NCI-H526 treated with DMSO at 0.1 percent for 48 hours (cell line): ENCODE data around the gene SCGB1C2.
"Not testable (repeated sequence)": the region's sequence is repeated elsewhere in the genome, so short reads cannot be mapped to it uniquely, and the experiment has no call there.

Source experiments
- DNase-seq: peaks from one replicate; lab custom pipeline; 2025; lab: John Stamatoyannopoulos, UW

SCGB1C2 gene

DNA sequence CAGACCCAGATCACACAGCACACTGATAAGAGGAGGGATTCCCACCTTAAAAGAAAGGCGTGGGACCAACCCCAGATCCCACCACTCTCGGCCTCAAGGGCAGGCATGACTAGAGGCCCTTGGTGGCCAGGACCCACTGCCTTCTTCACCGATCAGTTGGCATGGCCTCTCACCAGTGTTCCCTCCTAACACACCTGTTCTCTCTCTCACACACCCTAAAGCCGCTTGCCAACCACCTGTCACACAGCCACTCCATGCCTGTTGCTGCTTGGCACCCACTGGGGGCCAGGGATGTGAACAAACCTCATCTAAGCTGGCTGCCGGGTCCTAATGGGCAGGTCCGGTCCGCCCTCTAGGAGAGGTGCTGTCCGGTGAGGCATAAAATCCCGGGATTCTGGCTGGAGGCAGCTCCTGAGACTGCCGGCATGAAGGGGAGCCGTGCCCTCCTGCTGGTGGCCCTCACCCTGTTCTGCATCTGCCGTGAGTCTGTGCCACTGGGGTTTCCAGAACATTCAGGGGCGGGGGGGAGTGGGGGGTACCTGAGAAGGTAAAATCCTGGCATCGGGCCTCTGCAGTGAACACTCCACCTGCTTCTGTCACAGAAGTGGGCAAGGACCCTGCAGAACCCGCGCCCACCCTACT is at the start of gene SCGB1C2:
SCGB1C2 (plus strand) TSS at position 404 of the 642 bp plus-strand sequence; CDS start at position 426, 22 bp downstream.
- not testable (repeated sequence) for DNase-seq

DNA sequence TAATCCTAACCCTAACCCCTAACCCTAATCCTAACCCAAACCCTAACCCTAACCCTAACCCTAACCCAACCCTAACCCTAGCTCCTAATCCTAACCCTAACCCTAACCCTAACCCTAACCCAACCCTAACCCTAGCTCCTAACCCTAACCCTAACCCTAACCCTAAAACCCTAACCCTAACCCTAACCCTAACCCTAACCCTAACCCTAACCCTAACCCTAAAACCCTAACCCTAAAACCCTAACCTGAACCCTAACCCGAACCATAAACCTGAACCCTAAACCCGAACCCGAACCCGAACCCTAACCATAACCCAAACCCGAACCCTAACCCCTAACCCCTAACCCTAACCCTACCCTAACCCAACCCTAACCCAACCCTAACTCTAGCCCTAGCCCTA is 24.3 kb upstream of the SCGB1C2 start:
- DNase-seq: not testable (repeated sequence)

DNA sequence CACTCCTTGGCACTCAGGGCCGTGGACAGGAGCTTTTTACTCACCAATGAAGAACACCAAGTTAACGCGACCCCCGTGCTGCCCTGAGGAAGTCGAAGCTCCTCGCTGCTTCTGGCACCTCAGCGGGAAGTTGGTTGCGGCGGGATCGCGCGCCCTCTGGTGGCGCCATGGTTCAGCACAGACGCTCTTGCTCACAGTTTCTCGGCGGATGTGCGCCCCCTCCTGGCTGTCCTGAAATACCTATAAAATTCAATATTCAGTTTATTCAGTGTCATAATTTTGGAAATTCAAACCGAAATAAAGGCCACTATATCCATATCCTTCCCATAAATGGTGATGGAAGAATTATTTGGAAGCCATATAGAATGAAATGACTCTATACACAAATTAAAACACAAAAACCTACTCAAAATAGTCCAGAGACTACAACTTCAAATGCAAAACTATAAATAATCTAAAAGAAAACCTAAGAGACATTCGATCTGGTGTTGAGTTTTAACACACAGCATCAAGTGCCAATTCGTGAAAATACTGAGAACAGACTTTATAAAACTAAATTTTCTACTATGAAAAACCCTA is 18.9 kb upstream of the SCGB1C2 start:
- not testable (repeated sequence) for DNase-seq

DNA sequence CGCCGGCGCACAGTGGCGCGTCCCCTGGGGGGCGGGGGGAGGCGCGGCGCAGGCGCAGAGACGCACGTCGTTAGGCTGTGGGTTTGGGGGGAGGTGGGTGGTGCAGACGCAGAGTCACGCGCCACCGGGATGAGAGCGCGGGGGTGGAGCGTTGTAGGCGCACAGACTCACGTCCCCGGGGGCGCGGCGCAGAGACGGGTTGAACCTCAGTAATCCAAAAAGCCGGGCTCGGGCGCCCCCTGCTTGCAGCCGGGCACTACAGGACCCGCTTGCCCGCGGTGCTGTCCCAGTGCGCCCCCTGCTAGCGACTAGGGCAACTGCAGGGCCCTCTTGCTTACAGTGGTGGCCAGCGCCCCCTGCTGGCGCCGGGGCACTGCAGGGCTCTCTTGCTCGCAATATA is 3.4 kb upstream of the SCGB1C2 start:
- not testable (repeated sequence) for DNase-seq

DNA sequence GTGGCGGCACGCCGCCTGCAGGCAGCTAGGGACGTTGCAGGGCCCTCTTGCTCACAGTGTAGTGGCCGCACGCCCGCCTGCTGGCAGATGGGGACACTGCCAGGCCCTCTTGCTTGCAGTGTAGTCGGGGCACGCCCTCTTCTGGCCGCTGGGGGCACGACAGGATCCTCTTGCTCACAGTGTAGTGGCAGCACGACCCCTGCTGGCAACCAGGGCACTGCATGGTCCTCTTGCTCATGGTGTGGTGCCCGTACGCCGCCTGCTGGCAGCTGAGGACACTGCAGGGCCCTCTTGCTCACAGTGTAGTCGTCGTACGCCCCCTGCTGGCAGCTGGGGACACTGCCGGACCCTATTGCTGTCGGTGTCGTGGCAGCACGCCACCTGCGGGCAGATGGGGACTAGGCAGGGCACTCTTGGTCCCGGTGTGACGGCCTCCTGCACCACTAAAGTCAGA is 3.0 kb upstream of the SCGB1C2 start:
- not testable (repeated sequence) for DNase-seq

DNA sequence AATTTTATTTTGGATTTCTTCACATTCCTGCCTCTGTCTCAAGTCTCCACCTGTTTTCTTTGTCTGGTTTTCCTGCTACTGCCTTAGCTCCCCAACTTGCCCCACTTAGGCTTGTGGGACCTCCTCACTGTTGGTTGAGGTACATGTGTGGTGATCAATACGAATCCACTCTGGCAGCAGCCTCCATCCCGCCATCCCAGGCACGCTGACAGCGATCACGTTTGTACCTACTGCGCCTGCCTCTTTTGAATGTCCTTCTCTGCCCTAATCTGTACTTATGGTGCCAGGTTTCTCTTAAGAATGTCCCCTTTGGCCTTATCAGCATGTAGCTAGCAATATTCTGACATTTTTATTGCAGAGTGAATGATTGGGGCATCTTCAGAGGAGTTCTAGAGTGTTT is 2.3 kb upstream of the SCGB1C2 start:
- not testable (repeated sequence) for DNase-seq

DNA sequence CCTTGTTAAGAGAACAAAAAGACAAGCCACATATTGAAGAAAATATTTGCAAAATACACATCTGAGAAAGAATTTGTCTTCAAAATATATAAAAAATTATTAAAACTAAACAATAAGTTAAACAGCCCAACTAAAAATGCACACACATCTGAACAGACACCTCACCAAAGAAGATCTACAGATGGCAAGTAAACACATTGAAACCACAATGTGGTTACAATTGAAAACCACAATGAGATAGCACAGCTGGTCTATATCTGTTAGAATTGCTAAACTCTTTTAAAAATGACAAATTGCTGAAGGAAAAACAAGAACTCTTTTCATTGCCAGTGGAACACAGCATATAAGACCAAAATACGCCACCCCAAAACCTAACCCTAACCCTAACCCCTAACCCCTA is 1.5 kb upstream of the SCGB1C2 start:
- DNase-seq: not testable (repeated sequence)

DNA sequence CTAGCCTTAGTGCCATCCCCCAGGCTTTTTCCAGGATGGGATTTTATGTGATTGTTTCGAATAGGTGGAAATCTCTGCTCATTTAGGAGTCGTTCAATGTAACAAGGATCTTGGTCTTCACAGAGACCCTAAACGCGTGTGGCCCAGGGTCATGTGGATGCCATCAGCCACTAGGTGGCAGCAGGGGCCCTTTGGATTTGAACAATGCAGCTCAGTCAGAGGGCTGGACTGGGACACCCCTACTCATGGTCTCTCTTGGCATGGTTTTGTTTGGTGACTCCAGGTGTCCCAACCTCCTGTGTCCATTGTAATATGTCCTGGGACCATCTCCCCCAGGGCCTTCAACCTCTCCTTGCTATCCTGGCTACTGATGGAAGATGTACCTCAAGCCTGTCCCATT is 838 bp upstream of the SCGB1C2 start:
- not testable (repeated sequence) for DNase-seq

DNA sequence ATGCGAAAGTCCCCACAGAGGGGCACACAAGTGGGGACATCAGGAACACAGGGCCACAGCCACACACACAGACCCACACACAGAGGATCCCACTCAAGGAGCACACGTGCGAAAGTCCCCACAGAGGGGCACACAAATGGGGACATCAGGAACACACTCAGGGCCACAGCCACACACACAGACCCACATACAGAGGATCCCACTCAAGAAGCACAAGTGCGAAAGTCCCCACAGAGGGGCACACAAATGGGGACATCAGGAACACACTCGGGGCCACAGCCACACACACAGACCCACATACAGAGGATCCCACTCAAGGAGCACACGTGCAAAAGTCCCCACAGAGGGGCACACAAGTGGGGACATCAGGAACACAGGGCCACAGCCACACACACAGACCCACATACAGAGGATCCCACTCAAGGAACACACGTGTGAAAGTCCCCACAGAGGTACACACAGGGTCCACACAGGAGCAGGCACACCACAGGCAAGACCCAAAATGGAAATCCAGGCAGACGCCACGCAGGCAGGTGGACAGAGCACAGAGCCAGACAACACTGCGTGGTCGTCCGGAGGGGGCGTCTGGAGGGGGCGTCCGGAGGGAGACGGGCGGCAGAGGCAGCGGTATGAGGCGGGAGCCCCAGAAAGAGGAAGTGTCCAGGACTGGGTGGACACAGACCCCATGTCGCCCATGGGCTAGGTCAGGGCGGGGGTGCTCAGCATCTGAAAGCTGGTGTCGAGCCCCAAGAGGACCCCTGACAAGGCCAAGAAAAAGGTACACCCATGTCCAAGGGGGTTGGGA is 2.2 kb downstream of the SCGB1C2 start:
- DNase-seq: not testable (repeated sequence)

DNA sequence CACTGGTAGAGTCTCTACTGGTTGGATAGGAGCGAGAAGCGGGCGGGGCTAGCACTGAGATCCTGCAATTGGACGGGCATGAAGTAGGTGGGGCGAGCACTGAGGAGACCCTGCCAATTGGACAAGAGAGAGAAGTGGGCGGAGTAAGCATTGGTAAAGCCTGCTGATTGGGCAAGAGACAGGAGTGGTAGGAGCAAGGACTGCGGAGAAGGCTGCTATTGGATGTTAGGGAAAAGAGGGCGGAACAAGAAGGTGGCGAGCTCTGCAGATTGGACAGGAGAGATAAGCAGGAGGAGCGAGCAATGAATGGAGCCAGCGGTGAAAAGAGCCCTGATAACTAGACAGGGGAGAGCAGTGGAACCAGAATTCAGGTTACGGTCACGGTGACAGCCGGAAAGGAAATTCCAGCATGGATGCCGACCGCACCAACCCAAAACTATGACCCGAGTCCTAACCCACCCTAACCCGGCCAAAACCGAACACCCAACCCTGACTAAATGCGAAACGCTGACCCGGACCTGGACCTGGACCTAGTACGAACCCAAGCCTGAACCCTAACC is 4.8 kb downstream of the SCGB1C2 start:
- no peak for DNase-seq

DNA sequence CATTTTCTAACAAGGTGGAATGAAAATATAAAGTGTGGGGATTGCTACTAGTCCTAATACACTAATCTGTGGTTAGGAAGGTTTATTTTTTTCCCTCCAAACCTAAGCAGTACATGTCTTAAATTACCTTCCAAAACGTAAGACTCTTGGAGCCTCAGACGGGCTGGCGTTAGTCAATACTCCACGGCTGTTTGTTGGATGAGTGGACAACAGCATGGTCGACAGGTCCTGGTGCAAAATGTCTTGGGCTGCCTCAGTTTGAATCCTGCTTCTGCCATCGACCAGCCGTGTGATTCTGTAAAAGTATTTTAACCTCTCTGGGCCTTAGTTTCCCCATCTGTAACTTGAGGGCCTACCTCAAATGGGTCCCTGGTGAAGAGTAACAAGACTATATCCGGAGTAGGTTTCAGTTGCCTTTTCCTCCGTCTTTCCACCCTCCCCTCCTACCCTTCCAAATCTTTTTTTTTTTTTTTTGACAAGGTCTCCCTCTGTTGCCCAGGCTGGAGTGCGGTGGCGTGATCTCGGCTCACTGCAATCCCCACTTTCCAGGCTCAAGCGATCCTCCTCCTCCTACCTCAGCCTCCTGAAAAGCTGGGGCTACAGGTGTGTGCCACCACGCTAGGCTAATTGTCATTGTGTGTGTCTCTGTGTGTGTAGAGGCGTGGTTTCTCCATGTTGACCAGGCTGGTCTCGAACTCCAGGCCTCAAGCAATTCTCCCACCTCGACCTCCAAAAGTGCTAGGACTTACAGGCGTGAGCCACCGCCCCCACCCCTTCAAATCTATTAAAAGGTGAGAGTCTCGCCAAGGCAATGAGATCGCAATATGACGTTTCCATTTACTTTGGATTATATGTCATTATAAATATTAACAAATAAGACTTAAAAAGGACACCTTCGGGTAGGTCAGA is 5.8 kb downstream of the SCGB1C2 start:
- no peak for DNase-seq

DNA sequence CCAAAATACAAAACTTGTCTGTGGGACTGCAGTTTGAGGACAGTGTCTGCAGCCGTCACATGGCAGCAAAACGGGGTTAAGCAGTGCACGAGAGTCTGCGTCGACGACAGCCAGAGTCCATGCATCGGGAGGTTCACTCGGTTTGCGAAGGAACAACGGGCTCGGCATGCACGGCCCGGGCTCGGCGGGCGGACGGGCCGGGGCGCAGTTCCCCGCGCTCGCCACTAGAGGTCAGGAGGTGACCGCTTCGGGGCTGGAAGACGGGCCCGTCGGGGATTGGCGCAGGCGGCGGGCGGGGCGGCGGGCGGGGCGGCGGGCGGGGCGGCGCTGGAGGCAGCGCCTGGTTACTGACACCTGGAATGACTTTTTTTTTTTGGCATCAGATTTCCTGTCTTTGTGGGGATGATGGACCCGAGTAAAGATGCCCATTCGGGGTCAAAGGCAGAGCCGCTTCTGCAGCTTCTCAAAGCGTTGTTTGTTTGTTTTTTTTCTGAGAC is 6.5 kb downstream of the SCGB1C2 start:
- peak; percentile 6 for DNase-seq

DNA sequence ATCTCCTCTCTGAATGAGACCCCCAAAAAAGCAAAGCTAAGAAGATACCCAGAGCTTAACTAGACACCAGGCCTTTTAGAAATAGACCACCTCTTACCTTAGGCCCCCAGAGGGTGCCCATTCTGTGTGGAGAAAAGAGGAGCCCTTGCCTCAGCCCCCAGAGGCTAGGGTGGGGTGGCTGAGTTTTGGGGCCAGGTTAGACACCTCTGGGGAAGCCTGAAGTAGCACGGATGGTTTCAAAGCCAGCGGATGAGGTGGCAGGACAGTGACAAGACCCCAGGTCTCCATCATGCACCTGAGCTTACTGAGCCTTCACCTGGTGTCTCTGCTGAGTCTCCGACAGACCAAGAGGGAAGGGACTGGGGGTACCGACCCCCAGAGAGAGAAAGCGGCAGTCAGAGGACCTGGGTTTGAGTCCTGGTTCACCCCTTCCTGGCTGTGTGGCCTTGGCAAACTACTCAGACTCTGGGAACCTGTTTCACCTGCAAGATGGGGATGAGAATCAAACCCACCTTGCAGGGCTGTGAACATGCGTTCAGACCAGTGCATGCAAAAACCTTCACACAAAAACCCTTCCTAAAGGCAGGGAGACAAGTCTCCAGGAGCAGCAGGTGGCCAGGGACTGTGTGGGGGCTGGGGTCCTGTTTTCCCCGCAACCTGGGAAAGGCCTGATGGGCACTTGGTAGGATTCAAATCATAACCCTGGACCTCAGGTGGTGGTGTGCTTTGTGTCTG is 7.7 kb downstream of the SCGB1C2 start:
- DNase-seq: no peak

DNA sequence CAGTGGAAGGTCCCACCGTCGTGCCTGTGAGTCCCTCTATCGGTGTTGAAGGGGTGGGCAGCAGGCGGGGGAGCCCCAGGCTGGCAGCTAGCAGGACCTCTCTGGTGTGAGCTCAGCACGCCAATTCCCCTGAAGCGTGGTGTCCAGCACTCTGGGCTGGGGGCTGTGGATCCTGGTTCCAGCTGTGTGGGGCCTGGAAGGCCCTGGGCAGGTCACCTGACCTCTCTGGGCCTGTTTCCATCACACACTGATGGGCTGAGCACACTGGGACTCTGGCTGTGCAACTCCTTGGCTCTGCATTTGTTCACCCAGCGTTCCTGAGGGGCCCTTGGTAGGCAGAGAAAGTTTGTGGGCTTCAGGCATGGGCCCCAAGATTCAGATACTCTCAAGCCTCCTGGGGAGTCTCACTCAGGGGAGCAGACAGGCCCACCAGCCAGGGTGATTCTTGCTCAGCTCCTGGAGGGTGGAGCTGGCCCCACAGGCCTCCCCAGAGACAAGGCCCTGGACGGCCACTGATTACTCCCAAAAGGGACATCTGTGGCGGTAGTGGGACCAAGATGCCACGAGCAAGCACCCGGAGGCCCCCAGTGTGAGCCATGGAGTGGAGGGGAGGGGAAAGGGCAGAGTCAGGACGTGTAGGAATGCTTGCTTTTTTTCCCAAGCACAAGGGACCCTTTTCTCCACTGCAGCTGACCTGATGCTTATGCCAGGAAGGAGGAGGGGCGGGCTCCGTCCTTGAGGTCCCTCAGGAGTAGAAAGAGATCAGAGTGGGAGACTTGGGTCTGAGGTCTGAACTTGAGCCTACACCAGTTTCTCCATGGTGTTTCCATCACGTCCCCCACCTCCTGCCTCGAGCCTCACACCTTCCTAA is 8.5 kb downstream of the SCGB1C2 start:
- DNase-seq: no peak

DNA sequence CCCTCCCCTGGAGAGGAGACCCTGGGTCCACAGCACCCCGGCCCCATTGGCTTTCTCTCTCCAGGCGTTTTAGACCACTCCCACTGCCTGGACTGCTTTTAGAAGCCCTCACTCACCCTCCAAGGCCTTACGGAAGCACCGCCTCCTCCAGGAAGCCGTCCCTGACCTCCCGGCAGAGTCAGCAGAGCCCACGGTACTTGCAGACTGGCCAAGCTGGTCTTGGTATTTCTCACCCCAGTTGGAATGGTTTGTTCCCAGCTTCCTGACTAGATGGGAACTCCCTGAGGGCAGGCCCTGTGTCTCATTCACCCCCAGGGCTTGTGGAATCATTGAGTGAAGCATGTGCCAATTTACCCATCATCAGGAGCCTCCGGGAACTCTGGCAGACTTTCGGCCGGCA is 9.2 kb downstream of the SCGB1C2 start:
- DNase-seq: no peak

DNA sequence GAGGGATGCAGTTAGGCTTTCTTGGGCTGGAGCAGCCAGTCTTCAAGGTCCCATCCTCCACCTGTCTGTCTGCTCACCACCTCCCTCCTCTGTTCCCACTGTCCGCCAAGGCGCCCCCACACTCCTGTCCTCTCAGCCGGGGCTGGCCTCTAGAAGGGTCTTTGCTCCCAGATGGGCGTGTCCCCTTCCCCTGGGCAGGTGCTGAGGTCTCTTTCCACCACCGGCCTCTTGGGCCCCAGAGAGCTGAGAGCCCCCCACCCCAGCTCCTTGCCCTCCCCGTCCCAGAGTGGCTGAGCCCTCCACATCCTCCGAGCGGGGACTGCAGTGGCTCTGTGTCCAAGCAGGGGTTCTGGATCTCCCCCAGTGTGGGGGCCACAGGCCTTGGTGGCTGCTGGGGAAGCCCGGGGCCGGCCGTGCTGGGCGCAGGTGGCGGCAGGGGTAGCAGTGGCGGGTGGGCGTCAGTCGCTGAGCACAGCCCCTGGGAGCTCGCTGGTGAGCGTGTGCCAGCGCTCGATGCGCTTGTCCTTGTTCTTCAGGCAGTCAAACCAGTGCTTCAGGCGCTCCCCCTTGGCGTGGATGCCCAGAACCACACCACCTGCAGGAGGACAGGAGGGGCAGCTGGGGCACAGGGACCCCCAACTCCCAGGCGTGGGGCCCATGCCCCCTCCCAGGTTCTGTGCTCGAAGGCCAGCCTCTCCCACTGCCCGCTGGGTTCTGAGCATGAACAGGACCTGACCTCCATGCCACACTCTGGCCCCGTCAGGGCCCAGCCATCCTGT is 9.8 kb downstream of the SCGB1C2 start:
- no peak for DNase-seq

DNA sequence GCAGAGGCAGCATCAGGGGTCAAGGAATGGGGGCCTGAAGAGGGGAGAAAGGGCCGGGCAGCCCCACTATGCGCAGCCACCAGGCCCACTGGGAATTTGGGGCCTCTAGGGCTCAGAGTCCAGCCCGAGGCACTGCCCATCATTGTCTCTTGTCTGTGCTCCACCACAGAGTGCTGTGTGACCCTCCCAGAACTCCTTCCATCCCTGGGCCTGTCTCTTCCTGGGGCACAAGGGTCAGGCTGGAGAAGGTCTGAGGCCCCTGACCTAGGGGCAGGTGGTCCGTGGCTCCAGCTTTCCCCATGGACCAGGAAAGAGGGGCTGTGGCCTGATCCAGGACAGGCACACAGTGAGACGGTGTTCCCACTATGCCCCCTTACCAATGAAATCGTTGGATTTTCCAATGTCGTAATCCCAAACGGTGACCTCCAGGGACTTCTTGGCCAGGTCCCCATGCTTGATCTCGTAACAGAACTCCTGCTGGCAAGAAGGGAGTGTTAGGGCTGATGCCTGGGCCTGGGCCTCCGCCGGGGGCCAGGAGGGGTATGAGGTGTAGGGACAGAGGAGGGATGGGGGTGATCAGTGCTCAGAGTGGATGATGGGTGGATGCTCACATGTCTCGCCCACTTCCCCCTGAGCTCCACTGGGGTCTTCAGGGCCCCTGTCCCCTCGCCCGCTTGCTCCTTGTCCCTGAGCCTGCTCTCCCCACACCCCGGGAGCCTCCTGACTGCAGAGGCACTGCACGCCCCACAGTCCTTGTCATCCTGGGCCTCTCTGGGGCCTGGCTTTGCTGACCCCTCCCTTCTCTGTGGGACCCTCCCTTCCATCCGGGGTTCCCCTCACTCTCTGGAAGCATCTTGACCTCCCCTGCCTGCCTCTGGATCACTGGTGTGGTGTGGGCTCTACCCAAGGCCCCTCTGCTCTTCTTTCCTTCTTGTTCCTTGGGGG is 10.7 kb downstream of the SCGB1C2 start:
- DNase-seq: no peak

DNA sequence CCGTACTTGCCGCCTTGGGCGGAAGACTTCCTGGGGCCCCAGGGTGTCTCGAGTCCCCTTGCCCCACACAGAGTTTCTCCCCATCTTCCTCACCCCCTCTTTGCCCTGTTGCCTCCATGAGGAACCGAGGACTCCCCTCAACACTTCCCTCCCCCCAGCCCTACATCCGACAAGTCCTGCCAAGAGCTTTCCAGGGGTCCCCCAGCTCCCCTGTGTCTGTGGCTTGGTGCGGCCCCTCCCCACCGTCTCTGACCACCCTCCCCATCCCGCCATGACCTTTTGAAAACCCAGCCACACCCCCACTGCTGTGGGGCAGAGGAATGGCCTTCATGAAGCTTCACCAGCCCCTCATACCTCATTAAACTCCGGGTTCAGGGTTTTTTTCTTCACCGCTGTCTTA is 11.4 kb downstream of the SCGB1C2 start:
- DNase-seq: no peak
